K562 (cell line): ENCODE data around the gene CTIF.

Source experiments
- CBX3 ChIP-seq, 2 experiments: IDR thresholded peaks; 1 replicate in 1 of 2; 2 replicates in 1 of 2; pipeline ENCODE4 v1.6.1; 2012; ENCODE audit warnings: inconsistent platforms in 2 of 2, low read length in 2 of 2, borderline replicate concordance in 1 of 2, control low read depth in 1 of 2
- E2F1 ChIP-seq: sonication (generic); formaldehyde crosslinking; IDR thresholded peaks from 2 replicates; pipeline ENCODE4 v1.8.1; 2023; ENCODE audit warnings: mild to moderate bottlenecking, missing genetic modification reagents, moderate library complexity
- FOXO4 ChIP-seq: fragments of 450-650 bp; formaldehyde crosslinking; IDR thresholded peaks from 2 replicates; pipeline ENCODE4 v1.4.0; 2020; ENCODE audit warnings: mild to moderate bottlenecking, moderate library complexity

- no peak for TF ChIP-seq CBX3 (IDR thresholded peaks at IDR 0.05; ENCODE audit: borderline replicate concordance in 1 of 2, low read length in 2 of 2)
- no peak for TF ChIP-seq E2F1 (CRISPR knock-in tag)
- TF ChIP-seq FOXO4: no peak
Observed at GRCh38 chr18:48564139-48564538, 25.3 kb downstream of the CTIF start.
